ENCODE data around the gene CDKAL1.

- TF ChIP-seq BCL6 (CRISPR knock-in tag; IDR thresholded peaks at IDR 0.05) (no peak), ZNF639 (CRISPR knock-in tag; conservative IDR thresholded peaks at IDR 0.05 in 1 of 2, IDR thresholded peaks at IDR 0.05 in 1 of 2) (no peak), ZNF324 (CRISPR knock-in tag; IDR thresholded peaks at IDR 0.05) (no peak), DEAF1 (CRISPR knock-in tag; IDR thresholded peaks at IDR 0.05) (no peak), NR2C2 (CRISPR knock-in tag; IDR thresholded peaks at IDR 0.05) (no peak), NR2C2 (tag; IDR thresholded peaks at IDR 0.05) (no peak), U2AF2 (optimal IDR thresholded peaks at IDR 0.05; ENCODE audit: low read depth, low read length) (no peak), ZNF134 (CRISPR knock-in tag; conservative IDR thresholded peaks at IDR 0.05) (no peak), BMI1 (IDR thresholded peaks at IDR 0.05; ENCODE audit: low read length) (no peak), TAF15 (IDR thresholded peaks at IDR 0.05; ENCODE audit: low read depth, low read length) (no peak), MED1 (CRISPR knock-in tag; IDR thresholded peaks at IDR 0.05; ENCODE audit: borderline replicate concordance) (no peak)
Measured at GRCh38 chr6:20581070-20581469, 46.8 kb downstream of the CDKAL1 start.

All from K562 (cell line).